HT-29 (cell line): ENCODE data around the gene BMP7. TPM values are rescaled to one million over a fixed set of nuclear protein-coding genes. Genes with fewer than 3 reads are reported as not detected.

Experiments used
- DNase-seq: peaks from one replicate; pipeline ENCODE4 v3.0.0-alpha.2; 2015; ENCODE audit warnings: low spot score
- total RNA-seq: library from RNA; depleted of rRNA; stranded (reverse); fragments of >200 nt; shearing (Covaris generic); gene quantifications from 2 replicates; pipeline ENCODE4 v1.2.3, GENCODE V29; 2014

The BMP7 gene
- total RNA-seq, 1 experiment from 2014 or later, result not detected

DNA sequence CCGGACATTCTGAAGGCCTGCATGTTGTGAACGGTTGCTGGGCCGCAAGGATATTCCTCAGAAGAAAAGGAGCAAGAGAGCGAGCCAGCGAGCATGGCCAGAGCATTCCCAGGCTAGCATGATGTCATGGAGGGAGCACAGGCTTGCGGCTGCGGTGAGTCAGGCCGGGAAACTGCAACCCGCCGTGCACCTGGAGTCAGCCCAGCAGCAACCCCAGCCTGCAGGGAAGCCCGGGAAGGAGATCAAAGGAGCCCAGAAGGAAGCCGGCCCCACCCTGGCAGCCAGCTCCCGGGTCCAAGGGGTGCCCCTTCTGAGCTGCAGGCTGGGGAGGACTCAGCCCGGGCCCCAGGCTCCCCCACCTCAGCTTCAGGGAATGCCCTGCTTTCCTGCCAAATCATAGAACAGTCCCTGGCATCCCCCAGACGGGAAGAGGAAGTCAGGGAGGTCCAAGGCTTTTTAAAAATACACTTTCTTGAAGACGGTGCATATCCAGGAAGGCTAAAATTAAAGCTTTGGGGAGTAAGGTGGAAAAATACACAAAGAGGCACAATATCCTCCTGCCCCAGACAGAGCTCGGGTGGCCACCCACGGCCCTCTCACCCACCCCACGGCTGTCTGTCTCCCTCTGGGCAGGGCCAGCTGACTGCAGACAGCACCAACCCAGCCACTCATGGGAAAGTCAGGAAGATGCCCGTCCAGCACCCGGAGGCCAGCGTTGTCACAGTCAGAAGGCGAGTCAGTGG, 53.7 kb downstream of the BMP7 start:
- DNase-seq, result peak; percentile 74

DNA sequence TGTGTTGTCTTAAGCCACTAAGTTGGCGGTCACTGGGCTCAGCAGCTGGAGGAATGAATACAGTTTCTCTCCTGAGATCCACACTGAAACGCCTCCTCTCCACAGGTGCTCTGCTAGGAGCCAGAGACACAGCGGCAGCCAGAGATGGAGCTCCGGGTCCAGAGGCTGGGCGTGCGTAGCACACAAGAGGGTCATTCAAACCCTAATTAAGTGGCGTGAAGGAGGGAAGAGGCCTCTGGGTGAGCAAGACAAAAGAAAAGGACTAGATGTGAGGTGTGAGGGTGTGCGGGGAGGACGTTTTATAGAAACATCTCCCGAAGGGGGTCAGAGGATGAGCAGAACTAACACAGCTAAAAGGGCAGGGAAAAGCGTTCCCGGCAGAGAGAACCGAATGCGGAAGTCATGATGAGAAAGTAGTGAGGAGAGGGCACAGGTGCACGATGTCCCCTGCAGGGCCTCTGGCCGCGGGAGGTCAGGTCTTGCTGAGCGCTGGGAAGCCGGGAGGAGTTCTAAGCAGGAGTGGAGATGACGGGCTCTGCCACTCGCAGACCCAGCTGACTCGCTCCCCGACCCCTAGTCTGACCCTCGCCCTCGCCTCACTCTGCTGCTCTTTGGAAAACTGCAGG, 54.4 kb downstream of the BMP7 start:
- no peak for DNase-seq

DNA sequence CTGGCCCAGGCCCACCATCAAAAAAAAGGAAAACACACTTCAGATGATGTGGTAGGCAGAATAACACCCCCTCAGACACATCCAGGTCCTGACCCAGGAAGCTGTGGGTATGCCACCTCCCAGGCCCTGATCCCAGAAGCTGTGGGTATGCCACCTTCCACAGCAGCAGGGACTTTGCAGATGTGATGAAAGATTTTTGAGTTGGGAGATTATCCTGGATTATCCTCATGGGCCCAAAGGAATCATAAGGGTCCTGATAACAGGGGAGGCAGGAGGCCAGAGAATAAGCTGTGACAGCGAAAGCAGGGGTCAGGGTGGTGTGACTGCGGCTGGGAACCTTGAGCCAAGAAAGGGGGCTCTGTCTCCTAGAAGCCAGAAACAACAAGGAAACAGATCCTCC, 55.0 kb downstream of the BMP7 start:
- DNase-seq, result no peak

DNA sequence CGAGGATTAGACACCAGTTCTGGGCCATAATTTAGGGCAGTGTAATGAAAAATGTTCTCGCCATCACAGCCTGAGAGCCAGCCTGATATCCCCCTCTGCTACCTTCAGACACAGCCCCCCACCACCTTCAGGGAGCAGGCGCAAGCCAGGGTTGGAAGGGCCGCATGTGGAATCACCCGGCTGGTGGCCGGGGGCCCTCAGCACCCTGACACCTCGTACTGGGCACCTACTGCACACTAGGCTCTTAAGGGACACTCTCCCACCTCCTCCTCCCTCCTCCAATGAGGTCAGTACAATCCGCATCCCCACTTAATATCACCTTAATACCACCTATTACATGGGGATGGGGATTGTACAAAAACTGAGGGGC, 55.5 kb downstream of the BMP7 start:
- DNase-seq, result no peak

DNA sequence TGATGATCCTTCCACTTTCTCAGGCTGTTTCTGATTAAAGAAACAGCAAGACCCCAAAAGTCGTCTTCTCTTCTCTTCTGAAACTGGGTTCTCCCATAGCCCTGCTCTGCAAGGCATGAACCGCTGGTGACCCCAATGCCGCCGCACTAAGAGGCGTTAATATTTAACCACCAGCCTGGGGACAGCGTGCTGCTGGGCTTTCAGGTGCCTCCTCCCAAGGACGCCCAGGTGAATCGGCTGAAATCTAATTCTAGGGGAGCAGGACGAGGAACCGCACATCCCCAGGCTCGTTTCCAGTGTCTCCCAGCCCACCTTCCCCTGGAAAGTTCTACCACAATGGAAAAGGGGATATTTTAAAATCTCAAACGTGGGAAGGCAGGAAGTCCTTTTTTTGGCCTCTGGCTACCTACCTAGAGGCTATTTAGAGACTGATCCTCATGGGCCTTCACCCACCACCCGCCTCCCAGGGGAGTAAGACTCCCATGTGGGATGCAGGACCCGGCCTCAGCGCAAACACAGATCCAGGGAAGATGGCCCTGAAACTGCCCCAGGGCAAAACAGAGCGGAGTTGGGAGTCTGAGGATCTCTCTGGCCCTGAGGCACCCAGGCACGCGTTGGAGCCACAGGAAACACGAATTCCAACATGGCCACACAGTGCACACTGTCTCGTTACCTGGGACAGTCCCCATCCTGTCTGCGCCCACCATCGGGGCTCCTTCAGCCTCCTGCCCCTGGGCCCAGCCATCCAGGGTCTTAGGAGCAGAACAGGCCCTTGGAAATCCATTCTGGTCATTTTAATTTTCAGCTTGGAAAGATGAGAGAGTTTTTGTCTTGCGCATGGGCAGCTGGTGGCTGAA, 56.2 kb downstream of the BMP7 start:
- DNase-seq, result peak; percentile 72

DNA sequence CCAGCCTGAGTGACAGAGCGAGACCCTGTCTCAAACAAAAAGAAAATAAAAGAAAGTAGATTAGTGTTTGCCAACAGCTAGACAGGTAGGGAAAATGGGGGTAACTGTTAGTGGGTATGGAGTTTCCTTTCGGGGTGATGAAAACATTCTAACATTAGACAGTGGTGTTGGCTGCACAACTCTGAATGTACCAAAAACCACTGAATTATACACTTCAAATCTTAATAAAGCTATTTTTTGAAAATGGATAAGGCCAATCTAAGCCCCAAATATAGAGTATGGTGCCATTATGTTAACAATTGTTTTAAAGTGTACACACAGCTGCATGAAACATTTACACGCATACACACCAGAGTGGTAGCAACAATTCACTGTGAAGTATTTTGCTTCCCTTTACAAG, 57.0 kb downstream of the BMP7 start:
- no peak for DNase-seq

DNA sequence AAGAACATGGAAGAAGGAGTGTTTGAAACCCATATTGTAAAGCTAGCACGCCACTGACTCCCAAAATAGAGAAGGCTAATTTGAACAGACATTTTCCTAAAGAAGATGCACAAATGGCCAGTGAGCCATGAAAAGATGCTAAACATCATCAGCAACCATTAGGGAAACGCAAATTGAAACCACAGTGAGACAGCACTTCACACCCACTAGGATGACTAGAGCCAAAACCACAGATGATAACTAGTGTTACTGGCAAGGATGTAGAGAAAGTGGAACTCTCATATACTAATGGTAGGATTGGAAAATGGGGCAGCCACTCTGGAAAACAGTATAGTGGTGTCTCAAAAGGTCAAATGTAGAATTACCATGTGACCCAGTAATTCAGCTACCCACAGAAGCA, 58.2 kb downstream of the BMP7 start:
- no peak for DNase-seq

DNA sequence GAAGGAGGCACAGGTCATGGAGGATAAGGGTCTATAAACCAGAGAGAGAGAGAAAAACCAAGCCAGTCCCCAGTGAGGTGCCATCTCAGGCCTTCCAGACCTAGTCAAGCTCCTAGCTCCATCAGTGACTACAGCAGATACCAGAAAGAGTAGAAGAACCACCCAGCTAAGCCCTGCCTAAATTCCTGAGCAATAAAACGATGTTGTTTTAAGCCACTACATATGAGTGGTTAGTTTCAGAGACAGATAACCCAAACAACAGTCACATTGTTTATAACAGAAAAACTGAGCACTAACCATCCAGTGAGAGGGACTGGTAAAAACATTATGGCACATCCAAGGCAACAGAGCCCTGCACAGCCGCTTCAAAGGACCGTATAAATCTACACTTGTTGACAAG, 59.2 kb downstream of the BMP7 start:
- no peak for DNase-seq

DNA sequence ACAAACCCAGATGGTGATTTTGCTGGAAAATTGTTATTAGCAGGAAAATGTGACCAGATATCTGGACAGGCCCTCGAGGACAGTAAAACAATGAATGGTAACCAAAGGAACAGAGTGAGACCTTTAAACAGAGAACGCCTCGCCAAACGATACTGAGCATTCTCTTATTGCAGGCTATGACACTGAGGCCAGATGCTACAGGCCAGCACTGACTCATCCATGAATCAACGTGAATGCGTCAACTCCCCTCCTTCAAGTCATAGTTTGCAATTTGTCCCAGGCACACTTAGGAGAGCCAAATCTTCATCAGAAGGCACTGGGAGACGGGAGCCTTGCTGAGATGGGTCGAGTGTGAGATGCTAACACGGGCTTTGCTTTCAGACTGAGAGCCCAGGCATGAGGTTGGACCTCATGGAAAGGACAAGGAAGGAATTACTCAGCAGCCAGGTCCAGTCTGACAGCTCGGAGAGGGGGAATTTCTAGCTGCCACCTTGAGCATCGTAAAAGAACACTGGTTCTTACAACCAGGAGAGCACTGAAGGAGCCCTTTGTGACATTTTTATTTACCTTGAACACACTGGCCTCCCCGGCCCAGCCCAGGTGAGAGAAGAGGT, 60.7 kb downstream of the BMP7 start:
- DNase-seq, result peak; percentile 9

DNA sequence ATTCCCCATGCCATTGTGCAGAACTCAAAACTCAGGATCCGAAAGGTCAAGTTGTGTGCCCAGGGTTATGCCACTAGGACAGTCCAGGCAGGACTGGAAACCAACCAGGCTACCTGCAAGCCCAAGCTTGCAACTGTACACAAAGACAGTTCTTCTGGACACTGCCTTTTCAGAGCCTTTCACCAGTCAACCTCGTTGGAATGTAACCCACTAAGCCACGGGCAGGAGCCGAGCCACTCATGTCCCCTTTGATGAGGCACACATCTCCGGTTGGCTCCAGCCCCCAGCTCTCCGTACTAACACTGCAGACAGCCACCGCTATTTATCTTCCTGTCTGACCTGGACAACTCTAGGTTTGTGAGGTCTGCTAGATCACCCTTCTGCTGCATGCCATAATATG, 62.5 kb downstream of the BMP7 start:
- DNase-seq, result no peak

DNA sequence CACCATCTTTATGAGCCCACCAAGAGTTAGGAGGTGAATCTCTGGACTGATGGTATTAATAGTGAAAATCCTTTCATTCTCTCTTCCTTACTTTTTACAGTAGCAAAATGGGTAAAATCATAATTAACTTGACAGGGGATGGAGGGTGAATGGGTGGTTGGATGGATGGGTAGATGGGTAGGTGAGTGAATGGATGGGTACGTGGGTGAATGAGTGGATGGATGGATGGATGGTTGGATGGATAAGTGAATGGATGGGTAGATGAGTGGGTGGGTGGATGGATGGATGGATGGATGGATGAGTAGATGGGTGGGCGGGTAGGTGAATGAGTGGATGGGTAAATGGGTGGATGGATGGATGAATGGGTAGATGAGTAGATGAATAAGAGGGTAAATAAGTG, 63.2 kb downstream of the BMP7 start:
- no peak for DNase-seq

DNA sequence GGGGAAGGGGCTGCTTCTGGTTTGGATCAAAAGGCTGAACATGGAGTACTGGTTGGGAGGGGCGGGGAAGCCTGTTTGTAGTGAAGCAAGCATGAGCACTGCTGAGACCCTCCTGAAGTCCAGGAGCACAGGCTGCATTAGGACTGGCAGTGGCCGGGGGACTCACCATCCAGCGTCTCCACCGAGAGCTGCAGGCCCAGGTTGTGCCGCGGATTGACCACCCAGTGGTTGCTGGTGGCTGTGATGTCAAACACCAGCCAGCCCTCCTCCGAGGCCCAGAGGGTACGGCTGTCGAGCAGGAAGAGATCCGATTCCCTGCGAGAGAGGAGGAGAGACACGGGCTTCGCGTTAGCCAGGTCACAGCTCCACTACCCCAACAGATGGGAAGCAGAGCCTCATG, 64.1 kb downstream of the BMP7 start:
- DNase-seq, result no peak

DNA sequence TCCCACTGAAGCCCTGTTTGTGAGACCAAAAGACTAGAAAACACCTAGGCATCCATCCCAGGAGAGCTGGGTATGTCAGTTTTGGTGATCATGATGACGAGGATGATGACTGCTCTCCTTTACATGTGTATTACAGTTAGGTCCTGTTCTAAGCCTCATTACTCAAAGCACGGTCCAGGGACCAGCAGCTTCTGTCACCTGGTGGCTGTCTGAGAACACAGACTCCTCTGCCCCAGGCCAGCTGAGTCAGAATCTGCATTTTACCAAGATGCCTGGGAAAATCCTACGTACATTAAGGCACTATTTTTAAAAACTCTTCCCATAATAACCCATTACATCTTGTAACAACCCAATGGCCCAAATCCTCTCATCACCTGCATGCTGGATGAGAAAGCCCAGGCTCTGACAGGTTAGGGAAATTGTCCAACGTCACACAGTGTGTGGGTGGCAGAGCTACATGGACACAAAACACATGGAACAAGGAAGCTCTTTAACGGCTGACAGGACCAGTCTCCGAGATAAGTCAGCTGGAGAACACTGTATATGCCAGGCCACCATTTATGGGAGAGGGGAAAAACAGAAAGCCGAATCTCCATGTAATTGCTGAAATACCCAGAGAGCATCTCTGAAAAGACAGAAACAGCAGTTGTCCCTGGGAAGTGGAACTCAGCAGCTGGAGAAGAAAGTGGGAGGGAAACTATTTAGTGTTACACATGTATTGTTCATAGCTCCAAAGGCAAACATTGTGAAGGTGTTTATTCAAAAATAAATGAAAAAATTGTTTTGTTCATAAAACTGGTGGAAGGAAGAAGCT, 65.4 kb downstream of the BMP7 start:
- no peak for DNase-seq

DNA sequence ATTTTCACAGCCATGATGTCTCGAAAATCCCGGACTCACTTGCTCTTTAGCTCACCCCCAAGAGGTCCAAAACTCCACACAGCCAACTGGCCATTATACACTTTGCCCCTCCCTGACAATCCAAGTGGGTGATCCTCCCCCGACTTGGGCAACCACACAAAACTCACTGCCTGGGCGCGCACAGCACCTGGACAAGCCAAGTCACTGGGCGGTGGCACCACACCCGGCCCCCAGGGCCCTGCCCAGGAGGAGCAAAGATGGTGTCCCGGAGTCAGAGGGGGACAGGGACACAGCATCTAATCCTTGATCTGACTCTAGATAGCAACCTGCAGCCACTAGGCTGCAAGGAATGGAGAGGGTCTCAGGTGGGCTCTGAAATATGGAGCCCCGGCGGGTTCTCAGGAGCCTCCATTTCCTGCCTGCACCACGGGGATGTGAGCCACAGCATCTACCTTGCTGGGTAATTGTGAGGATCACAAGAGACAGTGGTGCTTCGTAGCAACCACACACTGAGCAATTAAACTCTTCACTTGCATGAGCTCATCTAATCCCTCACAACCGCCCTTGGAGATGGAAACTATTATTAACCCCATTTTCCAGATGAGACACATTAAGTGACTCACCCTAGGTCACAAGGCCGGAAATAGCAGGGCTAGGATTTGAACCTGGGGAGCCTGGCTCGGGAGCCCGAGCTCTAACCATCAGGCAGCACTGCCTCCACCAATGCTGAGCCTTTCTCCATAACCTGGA, 66.6 kb downstream of the BMP7 start:
- no peak for DNase-seq

DNA sequence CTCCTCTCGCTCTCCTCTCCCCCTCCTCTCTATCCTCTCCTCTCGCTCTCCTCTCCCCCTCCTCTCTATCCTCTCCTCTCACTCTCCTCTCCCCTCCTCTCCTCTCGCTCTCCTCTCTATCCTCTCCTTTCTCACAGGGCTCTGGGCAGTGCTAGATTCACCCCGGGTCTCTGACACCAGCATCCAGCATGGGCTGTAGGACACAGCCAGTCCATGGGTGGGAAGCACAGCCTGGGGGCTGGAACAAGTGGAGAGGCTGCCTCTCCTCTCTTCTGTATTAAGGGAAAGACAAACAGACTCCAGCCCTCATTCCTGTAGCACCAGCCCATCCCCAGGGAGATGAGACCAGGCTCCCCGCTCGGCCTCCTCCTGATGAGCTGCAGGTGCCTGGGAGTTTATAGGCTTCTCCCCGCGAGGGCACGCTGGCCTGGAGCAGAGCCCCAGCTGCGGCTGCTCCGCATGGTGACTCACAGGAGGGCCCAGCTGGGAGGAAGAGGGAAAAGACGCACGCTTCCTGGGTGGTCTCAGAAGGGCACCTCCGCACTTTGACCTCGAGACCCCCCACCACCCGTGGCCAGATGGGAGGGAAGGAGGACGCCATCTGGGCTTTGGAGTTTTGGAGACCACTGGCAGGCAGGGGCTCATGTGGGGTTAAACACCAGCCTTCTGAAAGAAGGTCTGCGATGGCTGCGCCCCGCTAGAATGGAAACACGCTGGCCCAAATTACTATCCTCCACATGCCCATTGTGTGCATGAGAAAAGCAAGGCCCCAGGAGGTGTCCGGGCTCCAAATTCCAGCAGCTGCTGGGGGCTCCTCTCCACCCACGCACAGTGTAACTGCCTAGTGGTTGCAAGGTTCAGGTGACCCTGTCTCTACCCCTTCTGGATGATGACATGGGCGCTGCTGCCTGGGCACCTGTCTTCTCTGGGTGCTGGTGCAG, 68.0 kb downstream of the BMP7 start:
- DNase-seq, result no peak

DNA sequence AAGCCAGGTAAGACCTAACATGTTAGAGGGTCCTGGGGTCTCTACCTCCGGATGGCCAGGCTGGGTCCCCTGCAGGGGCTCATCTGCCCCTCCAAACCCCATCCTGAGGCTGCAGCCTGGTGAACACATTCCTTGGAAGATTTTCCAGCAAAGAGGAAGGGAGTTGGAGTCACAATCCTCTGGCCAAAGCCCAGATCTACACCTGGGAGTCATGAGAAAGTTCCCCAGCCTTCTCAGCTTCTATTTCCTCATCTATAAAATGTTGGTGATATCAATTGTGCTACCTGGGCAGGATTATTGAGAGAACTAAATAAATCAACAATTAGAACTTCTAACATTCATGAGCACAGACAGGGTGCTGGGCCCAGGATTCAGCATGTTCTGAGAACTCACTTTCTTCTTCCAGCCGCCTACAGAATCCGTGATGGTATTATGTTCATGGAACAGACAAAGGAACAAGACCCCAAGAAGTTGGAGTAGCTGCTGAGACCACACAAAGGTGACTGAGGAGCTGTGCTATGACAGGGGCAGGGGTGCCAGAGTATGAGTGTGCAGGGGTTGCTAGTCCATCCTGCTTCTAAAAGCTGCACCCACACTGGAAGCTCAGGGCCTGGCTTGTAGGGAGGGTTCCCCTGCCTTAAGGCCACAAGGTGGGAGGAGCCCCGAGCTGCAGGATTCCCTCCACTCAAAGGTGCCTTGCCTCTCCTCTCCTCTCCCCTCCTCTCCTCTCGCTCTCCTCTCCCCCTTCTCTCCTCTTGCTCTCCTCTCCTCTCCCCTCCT, 68.9 kb downstream of the BMP7 start:
- no peak for DNase-seq

DNA sequence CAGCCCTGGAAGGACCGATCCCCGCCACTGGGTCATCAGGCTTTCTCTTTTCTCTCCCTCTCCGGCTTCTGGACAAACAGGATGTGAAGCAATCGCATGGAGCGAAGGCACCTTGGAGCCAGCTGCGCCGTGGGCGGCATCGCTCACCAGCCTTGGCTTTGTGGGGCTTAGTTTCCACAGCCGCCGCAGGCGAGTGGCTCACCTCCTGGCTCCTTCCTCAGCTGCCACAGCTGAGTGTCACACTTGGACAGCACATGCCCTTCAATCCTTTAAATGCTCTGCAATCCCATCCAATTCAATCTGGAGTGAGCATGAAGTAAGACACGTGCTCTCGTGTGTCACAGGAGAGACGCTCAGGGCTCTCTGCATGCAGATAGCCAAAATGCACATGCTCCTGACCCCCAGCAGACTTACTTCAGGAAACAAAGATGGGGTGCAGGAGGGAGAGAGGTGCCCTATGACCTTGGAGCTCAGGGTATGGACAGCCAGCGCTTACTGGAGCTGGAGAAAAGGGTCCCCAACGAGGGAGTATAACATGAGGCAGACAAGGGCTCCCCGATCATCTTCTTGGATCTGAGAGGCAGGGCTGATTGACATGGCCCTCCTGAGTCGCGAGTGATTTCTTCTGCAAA, 70.9 kb downstream of the BMP7 start:
- no peak for DNase-seq

DNA sequence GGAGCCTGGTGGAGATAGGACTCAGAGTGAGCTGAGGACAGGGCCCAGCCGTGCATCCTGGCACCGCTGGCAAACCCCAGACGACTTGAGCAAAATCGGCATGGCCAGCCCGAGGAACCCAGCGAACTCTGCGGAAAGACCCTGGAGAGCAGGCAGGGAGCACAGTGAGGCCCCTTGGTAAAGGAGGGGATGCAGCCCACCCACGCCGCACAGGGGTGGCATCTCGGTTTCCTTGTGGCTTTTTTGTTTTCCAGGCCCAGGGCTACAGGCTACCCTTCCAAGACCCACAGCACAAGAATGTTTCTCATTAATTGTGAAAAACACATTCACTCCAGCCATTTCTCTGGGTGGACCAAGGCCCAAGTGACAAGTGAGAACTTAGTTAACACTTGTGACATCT, 71.4 kb downstream of the BMP7 start:
- DNase-seq, result no peak
